Fibroblast of the aortic adventitia (primary cell): ENCODE measurements around the gene MED10. TPM values are rescaled to one million over a fixed set of nuclear protein-coding genes. Genes with fewer than 3 reads are reported as not detected.
"Not testable (repeated sequence)": the region's sequence is repeated elsewhere in the genome, so short reads cannot be mapped to it uniquely, and the experiment has no call there.

ENCODE experiments used
- DNase-seq: peaks from one replicate; pipeline ENCODE4 v3.0.0-alpha.2; 2010; ENCODE audit warnings: low read depth
- H3K4me3 ChIP-seq: 2 replicates; pipeline ENCODE4 v1.5.1; 2011; ENCODE audit warnings: low read depth, mild to moderate bottlenecking, control low read depth, low read length, moderate library complexity
- CTCF ChIP-seq: IDR thresholded peaks from 2 replicates; pipeline ENCODE4 v1.5.1; 2011; ENCODE audit warnings: mild to moderate bottlenecking, low read length, control low read depth, inconsistent platforms; ENCODE audit not compliant: insufficient read depth
- total RNA-seq: library from RNA; depleted of rRNA; stranded (reverse); fragments of >200 nt; gene quantifications from 2 replicates; pipeline ENCODE4 v1.2.3, GENCODE V29; 2012; ENCODE audit warnings: low replicate concordance

MED10 gene
- total RNA-seq, 1 donor: 17.5 TPM

GRCh38 chr5:6365977-6366590 lies 12.3 kb downstream of the MED10 start:
- TF ChIP-seq CTCF: no peak
- H3K4me3 ChIP-seq: no peak overlapping the region
- no peak for DNase-seq

- H3K4me3 ChIP-seq: no peak overlapping the region
- no peak for TF ChIP-seq CTCF
- peak; percentile 61 for DNase-seq
Observed at GRCh38 chr5:6365142-6365976, 13.0 kb downstream of the MED10 start.

GRCh38 chr5:6363454-6364011 lies 14.8 kb downstream of the MED10 start:
- not testable (repeated sequence) for H3K4me3 ChIP-seq, DNase-seq

- no peak overlapping the region for H3K4me3 ChIP-seq
- DNase-seq: no peak
- TF ChIP-seq CTCF: no peak
Observed at GRCh38 chr5:6362846-6363245, 15.5 kb downstream of the MED10 start.

GRCh38 chr5:6361101-6361500 lies 17.2 kb downstream of the MED10 start:
- DNase-seq: no peak
- H3K4me3 ChIP-seq: no peak overlapping the region
- no peak for TF ChIP-seq CTCF

GRCh38 chr5:6360323-6361072 lies 17.8 kb downstream of the MED10 start:
- no peak for DNase-seq
- no peak for TF ChIP-seq CTCF
- H3K4me3 ChIP-seq: no peak overlapping the region
